Adrenal gland (tissue), 5 donors: ENCODE data around the gene ZC3H12C.

Experiments used
- POLR2A ChIP-seq, 2 donors: fragments of 450-650 bp; IDR thresholded peaks; one replicate each; pipeline ENCODE4 v1.6.1; 2017; ENCODE audit warnings: antibody characterized with exemption in 2 of 2, mild to moderate bottlenecking in 2 of 2, moderate library complexity in 1 of 2
- TF ChIP-seq, protein P1 (sequence below), 6 experiments: fragments of 450-650 bp in 4 of 6; fragments of 200-600 bp in 2 of 6; sonication (generic) in 1 of 6; IDR thresholded peaks; 1 replicate in 5 of 6; 2 replicates in 1 of 6; pipeline versions ENCODE4 v1.5.1 to v1.8.0; 2016 to 2021; ENCODE audit warnings: antibody characterized with exemption in 6 of 6, mild to moderate bottlenecking in 2 of 6, moderate library complexity in 1 of 6
- donor health status: DM: no; HTN: no; CAD: no.

DNA sequence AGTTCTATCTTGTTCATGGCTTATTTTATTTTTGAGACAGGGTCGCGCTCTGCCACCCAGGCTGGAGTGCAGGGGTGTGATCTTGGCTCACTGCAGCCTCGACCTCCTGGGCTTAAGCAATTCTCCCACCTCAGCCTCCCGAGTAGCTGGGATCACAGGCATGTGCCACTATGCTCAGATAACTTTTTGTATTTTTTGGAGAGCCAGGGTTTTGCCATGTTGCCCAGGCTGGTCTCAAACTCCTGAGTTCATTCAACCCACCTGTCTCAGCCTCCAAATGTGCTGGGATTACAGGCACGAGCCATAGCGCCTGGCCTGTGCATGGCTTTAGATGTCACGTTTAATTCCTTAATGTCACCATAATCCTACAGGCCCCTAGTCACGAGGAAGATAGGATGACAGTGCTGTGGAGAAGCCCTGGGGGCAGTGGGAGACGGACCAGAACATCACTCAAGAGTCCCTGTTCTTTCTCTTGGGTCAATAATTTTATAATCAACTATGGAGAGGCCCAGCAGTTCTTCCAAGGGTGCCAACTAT lies 103.8 kb downstream of the ZC3H12C start:
- TF ChIP-seq, protein P1, sequence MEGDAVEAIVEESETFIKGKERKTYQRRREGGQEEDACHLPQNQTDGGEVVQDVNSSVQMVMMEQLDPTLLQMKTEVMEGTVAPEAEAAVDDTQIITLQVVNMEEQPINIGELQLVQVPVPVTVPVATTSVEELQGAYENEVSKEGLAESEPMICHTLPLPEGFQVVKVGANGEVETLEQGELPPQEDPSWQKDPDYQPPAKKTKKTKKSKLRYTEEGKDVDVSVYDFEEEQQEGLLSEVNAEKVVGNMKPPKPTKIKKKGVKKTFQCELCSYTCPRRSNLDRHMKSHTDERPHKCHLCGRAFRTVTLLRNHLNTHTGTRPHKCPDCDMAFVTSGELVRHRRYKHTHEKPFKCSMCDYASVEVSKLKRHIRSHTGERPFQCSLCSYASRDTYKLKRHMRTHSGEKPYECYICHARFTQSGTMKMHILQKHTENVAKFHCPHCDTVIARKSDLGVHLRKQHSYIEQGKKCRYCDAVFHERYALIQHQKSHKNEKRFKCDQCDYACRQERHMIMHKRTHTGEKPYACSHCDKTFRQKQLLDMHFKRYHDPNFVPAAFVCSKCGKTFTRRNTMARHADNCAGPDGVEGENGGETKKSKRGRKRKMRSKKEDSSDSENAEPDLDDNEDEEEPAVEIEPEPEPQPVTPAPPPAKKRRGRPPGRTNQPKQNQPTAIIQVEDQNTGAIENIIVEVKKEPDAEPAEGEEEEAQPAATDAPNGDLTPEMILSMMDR (IDR thresholded peaks at IDR 0.05): no peak
- TF ChIP-seq POLR2A (IDR thresholded peaks at IDR 0.05): no peak
